Fibroblast of peridontal ligament (primary cell): ENCODE measurements around the gene SLC39A13.

Experiments
- DNase-seq: peaks from one replicate; pipeline ENCODE4 v3.0.0-alpha.2; 2010; ENCODE audit errors: extremely low read depth

SLC39A13 gene

DNA sequence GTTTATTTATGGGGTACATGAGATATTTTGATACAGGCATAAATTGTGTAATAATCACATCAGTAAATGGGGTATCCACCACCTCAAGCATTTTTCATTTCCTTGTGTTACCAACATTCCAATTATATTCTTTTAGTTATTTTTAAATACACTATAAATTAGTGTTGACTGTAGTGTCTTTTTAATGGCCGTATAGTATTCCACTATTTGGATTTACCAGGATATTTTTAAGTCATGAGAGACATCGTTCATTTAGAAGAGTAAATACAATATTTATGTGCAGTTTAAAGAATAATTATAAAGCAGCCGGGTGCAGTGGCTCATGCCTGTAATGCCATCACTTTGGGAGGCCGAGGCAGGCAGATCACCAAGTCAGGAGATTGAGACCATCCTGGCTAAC, 23.9 kb upstream of the SLC39A13 start:
- no peak for DNase-seq

DNA sequence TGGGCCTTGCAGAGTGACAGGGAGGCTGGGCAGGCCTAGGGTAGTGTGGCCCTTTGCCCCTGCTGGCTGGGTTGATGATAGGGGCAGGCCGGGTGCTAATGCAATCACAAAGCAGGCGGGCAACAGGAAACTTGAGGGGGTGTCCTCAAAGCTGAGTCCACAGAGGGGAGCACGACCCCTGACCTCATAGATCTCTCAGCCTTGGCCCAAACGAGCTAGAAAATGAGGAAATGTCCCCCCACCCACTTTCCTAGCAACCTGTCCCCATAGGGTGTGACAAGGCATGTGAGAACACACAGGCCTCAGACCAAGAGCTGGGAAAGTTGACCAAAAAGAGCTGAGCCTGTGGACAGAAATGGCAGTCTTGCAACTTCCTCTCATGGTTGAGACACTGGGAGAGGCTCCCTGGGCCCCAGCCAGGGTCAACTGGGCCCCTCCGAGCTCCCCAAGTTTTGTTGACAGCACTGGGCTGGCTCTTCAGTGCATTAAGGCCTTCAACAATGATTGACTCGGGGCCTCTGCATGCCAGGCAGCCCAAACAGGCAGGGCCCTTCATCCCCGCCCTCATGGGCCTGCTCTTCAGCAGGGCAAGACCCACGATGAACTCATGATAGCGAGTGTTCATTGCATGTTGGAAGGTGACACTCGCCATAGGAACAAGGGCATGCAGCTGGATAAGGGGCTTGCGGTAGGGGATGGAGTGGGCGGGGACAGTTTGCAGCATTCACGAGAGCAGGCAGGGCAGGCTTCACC, 20.3 kb upstream of the SLC39A13 start:
- no peak for DNase-seq

DNA sequence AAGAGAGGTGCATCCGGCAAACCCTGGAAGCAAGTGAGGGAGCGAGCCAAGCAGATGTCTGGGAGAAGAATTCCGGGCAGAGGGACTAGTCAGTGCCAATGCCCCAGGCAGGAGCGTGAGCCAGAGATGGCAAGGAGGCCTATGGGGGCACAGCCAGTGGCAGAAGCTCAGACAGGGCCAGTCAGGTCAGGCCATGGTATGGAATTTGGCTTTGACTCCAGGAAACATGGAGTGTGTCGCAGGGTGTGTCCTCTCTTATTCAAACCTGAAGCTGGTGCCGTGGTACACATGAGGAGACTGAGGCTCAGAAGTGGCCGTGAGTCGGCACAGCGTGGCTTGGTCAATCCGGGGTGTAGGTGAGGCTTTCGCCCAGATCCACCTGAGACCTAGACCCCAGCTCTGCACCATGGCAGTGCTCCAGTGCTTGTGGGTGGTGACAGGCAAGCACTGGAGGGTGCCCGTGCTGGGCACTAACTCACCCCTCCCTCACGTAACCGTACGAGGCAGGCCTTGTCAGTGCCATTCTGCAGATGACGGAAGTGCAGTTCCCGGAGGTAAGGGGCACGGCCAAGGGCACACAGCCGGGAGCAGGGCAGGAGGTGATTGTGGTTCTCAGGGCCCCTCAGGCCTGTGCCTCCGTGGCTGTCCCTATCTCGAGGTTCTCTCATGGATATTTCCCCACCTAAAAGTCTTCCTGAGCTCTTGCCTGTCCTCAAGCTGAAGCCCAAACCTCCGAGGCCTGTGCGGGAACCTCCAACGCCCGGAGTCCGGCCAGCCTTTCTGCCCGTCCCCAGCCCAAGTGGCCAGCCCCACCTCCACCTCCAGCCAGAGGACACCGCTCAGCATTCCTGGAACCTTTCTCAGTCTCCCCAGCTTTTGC, 19.5 kb upstream of the SLC39A13 start:
- DNase-seq = no peak

DNA sequence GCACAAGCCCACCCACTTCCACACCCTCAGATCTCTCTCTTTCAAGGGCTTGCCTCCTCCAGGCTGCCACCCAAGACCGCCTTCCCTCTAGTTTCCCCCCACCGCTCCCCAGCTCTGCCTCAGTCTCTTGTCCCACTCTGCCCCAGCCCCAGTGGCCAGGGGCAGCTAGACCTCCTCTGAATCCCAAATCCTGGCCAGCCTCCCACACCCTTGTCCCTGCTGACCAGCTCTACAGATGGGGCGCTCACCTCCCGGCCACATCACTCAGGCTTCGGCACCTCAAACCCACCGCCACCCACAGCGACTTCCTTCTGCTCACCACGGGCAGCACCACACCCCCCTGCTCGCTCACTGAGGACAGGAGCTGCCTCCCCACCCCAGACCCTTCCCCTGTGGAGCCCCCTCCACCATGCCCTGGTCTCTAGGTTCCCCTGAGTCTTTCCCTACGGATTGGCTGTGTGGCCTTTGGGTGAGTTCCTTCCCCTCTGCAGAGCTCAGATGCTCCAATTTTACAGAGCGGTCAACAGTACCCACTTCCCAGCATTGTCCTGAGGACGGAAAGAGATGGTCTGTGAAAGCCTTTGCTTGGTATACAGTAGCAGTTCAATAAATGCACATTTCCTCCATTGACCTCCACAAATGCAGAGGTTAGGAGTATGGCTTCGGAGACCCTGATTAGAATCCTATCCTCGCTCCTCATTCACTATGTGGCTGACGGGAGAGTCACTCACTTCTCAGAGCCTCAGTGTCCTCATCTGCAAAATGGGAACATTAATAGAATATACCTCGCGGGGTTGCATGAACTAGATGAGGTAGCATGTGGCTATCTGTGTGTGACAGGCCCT, 18.6 kb upstream of the SLC39A13 start:
- DNase-seq = no peak

DNA sequence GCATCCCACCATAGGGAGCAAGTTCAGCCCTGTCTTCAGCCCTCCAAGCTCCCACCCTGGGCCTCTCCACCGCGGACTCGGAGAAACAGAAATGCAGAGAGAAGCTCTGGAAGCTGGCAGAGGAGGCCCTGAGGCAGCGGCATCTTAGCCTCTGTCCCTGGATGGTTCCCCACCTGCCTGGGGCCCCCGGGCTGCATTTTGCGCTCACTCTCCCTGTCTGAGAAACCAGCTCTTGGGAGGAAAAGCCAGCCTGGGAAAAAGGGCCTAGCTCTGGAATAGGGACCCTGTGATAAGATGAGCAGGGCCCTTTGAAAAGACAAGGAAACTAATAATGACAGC, 18.0 kb upstream of the SLC39A13 start:
- no peak for DNase-seq

DNA sequence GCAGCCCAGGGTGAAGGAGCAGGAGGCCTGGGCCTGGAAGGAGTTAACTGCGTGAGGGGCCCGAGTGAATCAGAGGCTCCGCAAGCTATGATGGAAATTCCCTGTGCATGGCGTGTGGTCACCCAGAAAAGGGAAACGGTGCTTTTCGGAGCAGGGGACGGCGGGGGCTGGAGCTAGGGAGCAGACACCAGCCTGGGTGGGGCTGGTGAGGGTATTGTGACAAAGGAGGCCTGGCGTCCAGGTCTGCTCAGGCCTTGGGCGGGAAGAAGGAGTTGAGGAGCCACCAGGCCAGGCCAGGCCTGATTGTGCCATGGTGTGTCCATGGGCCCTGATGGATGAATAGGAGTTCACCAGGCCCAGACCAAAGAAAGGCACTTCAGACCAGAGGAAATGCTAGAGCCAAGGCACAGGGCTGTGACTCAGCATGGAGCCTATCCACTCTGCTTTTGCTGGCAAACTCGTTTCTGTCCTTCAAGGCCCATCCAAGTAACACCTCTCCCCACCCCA, 17.3 kb upstream of the SLC39A13 start:
- DNase-seq = no peak

DNA sequence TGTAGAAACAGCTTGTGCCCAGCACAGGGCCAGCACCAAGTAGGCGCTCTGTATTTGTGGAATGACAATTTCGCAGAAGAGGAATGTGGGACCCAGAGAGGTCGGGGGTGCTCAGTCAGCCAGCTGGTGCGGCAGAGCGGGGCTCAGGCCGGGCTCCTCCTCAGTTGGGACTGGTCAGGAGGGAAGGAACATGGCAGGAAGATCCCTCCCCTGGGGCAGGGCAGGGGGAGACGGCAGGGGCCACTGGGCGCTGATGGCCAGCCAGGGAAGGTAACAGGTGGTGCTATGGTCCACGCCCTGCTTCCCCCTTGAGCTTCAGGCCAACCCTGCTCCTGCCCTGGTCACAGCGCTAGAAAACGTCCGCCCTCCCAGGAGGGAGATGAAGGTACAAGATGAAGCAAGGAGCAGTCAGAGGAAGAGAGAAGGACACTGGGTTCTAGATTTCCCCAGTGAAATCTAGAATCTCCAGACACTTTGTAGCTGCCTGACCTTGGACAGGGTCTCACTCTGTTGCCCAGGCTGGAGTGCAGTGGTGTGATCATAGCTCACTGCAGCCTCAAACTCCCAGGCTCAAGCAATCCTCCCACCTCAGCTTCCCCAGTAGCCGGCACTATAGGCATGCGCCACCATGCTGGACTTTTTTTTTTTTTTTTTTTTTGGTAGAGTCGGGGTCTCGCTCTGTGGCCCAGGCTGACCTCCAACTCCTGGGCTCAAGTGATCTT, 16.5 kb upstream of the SLC39A13 start:
- DNase-seq = no peak

DNA sequence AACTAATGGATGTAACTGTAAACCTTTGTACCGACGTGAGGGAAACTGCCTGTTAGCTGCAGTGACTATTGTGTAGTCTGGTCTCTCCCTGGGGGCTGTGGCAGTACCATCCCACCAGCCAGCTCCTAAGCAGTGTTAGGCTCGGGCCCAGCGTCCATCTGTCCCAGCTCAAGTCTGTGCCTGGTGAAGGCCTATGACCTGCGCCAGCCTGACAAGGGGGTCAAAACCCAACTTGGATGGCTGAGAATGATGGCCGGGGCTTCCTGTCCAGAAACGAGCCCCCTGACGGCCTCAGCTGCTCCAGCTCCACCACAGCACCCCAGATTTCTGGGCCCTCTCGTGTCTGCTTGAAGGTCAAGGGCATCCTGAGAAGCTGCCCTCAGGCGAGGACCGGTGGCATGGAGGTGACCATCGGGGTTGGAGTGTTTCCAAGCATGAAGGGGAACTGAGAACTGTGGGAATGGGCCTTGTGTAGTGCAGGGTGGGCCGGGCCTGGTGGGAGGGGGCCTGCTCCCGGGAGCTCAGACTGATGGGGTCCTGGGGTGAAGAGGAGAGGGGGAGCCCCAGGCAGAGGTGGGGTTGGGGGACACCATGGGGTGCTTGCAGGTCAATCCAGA, 15.7 kb upstream of the SLC39A13 start:
- DNase-seq = no peak

DNA sequence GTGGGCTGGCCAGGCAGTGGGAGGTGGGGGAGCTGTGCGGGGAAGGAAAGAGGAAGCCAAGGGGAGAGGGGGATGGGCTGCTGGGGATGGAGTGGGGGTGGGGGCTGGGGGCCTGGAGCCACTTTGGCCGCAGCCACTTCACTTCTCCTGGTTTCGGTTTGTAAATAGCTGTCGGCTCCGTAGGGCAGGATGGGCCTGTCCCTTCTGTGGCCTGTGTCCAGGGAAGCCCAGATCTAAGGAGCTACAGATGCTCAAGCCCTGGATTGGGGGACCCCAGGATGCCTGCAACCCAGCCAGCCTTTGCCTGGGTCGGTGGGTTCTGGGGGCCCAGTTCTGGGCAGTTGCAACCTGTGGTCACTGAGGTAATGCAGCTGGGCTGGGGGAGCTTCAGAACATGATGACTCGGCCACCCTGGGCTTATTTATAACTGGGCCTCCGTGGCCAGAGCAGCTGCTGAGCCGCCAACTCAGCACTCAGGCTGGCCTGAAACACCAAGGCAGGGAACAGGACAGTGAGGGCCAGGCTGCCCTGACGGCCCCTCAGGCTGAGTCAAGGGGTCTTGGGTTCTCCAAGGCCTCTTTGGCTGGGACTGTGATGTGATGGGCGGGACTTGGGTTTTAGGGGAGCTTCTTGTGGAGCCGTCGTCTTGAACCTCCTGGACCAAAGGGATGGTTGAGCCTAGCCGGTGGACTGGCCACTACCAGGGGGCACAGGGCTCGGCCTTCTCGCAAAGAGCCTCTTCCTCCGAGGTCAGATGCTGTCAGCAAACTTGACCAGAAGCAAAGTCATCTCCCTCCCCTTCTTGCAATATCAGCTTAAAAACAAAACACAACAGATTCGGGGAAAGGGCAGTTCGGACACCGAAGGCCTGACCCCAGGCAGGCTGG, 15.0 kb upstream of the SLC39A13 start:
- DNase-seq = peak; percentile 57

DNA sequence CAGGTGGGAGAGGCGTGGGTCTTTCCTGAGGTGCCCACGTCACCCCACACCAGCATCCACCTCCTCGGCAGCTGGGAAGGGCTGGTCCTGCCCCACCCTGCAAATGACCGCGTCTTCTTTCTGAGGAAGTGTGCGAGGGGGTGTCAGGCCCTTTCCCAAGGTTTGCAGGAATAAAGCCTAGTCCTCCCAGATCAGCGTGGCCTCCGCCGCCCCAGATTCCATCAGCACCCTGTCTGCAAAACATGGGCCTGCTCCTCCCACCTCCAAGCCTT, 14.4 kb upstream of the SLC39A13 start:
- no peak for DNase-seq

DNA sequence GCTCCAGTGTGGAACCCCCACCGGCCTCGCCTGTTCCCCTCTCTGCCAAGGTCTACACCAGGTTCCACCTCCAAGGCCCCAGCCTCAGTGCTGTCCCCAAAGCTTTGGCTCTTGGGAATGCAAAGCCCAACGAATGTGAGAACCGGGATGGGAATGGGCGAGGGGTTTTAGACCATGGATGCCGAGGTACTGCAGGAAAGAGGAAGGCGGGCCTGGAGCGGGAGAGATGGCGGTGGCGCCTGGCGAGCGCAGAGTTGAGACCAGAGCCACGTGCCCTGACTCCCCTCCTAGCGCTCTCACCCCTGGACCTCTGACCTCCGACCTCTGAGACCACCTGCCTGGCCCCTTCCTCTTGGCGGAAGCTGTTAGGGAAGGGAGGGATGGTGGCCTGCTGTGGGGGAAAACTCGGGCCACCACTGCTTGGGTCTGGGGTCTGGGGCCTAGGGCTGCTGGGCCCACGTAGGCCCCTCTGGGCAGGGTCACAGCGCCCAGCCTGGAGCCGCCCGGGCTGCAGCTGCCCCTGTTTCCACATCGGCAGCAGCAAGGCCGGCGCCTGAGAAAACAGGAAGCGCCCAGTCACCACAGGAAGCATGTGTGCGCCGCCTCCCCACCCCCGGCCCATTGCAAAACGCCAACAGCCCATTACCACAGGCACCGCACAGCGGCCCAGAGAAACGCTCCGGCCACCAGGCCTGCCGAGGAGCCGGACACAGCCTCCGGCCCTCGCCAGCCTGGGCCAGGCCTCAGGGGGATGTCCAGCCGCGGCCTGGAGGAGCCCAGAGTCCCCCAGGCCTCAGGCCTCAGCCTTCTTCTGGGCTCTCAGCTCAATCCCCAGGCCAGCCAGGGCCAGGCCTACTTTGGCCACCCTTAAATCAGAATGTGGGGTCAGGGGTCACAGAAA, 13.8 kb upstream of the SLC39A13 start:
- DNase-seq = no peak

DNA sequence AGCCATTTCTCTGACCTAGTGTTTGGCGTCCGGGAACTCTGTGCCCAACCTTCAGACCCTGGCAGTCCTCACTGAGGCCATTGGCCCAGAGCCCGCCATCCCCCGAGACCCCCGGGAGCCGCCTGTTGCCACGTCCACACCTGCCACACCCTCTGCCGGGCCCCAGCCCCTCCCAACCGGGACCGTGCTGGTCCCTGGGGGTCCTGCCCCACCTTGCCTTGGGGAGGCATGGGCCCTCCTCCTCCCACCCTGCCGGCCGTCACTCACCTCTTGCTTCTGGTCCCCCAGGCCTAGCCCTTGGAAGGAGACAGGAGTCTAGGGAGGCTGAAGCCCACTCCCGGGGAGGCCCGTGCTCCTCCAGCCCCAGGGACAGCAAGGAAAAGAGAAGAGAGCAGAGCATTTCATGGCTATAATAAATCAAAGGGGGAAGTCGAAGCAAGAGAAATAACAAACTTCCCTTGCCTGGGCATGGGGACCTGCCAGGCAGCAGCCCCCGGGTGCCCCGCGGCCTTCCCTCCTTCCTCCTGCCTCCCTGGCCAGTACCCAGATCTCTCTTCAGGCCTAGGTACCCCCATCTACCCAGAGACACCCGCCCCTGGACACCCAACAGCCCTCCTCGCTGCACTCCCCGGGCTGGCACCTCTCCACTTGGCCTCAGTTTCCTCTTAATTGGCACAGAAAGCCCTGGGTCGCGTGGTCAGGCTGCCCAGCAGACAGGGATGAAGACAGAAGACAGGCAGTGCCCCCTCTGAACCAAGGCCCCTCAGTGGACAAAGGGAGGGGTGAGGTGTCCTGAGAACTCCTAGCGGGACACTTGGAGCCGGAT, 13.0 kb upstream of the SLC39A13 start:
- DNase-seq = no peak

DNA sequence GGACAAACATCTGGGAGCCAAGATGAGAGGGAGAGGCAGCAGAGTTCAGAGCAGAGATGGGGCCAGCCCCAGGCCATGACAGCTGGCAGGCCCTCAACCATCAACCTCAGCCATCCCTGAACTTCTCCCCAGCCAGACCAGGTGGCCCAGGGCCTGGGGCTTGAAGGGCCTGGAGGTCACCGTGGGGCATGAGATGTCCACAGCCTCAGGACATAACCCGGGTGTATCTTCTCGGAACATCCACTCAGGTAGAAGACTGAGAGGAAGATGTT, 12.4 kb upstream of the SLC39A13 start:
- DNase-seq = no peak

DNA sequence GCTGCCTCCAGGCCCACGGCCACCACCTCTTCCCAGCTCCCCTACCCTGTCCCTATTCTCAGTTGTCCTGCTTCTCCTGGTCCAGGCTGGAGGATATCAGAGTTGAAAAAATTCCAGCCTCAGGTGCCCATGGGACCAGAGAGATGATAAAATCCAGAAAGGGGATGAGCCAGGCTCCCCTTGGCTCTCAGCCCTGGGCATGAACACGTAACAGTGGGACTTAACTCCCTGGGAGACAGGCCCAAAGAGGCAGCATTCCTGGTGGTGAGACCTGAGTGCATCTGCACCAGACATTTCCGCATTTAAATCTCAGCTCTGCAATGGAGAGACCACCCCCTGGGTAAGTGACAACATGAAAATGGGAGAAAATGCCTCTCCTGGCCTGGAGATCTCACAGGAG, 10.4 kb upstream of the SLC39A13 start:
- DNase-seq = no peak

DNA sequence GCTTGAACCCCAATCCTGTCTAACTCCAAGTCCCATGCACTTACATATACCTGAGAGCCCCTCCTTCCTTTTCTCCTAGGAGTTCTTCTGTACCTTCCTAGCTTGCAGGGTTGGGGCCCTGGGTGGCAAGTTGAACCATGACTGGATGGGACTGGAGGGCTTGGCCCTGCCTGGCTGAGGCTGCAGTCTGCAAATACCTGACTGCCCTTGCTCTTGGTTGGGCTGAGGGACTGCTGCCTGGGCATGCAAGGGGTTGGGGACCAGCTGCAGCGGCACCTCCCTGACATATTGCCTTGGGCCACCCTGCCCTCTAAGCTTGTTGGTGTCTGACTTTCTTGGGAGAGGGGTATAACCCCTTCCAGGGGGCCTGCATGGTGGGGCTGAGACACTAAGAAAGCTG, 9.8 kb upstream of the SLC39A13 start:
- no peak for DNase-seq

DNA sequence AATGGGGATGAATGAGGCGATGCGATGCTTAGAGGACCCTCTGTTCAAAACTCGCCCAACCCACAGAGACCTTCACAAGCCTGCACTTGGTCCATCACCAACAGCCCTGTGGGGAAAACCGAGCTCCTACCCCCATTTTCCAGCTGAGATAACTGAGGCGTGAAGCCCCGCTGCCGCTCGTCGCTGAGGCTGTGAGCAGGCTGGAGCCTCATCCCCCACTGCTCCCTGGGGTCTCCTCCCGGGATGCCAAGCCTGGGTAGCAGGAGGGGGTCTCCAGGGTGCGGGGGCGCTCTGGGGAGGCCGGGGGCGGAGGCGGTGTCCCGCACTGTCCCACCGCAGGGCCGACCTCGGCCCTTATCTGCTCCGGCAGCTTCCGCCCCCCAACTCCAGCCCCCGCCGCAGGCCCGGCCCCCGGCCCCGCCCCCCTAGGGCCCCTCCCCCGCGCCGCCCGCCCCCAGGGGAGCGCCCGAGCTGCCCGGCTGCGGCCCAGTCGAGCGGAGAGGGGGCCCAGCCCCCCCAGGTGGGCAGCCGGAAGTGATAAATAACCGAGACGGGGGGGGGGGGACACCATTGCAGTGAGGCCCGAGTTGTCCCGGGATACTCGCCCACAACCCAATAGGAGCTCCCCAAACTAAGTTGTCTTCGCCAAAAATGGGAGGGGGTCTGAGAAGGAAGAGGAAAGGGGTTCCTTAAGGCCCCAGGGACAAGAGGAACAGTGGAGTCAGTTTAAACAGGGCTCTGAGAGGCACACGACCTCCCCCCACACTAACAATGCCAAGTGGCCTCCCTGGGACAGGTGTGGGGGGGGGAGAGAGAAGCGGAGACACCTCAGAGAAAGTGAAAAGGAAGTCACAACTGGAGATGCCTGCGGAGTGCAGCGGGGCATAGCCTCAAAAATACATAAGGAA, 8.3 kb upstream of the SLC39A13 start:
- DNase-seq = no peak

DNA sequence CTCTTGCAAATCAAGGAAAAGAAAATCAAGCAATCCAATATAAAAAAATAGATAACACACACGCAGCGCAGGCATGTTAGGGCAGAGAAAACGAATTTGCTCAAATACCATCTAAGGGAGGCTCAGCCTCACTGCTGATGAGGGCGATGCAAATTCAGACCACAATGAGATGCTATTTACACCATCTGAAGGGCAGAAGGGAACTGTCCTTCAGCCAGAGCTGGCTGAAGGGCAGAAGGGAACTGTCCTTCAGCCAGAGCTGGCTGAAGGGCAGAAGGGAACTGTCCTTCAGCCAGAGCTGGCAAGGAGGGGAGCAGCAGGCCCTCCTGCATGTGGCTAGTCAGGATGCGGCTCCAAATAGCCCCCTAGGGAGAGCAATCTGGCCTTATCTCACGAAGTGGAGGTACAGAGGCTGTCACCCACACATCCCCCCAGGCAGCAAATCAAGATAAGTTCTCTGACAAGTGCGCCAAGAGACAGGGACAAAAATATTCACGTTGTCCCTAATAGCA, 7.6 kb upstream of the SLC39A13 start:
- DNase-seq = peak; percentile 31
